ENCODE results near the gene FARS2.

- TF ChIP-seq CTCF (IDR thresholded peaks at IDR 0.05; ENCODE audit: extremely low read depth in 1 of 2, insufficient read depth in 1 of 2, low read depth in 1 of 2, low read length in 2 of 2), result no peak
- no peak for TF ChIP-seq MYC (IDR thresholded peaks at IDR 0.05; ENCODE audit: low read depth, low read length)
- TF ChIP-seq MAX (IDR thresholded peaks at IDR 0.05; ENCODE audit: insufficient read depth, insufficient read length), result no peak
- no peak for TF ChIP-seq POLR2AphosphoS5 (IDR thresholded peaks at IDR 0.05; ENCODE audit: insufficient read depth, low read depth, low read length)
- no peak for TF ChIP-seq JUN (IDR thresholded peaks at IDR 0.05; ENCODE audit: borderline replicate concordance, insufficient read depth, insufficient read length, low read depth)
These were observed 8.9 kb downstream of the FARS2 start for GRCh38 chr6:5270093-5270680.
